Suppressor macrophage treated with lipopolysaccharide for 1 hour (primary cell): ENCODE measurements around the gene GABPB2.

Source experiments
- DNase-seq, 3 donors: peaks; one replicate each; pipeline ENCODE4 v3.0.0-alpha.2; 2020 to 2022

GABPB2 gene

DNA sequence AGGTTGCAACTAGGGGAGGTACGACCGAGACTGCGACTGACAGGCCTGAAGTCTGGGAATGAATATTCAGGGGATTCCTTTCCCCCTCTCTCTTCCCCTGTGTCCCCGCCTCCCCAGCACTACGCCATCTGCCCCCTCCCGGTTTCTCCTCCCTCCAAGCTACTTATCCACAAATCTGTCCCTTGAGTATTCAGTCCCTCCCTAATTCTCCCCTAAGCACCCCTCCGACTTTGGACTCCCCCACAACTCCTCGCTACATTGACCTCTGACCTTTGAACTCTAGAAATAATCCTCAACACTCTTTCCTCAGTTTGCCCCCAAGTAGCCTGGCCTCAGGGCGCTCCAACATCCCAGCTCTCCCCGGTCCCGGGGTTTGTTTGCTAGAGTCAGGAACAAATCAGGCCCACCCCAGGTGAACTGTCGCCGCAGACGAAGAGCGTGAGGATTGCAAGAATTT lies 94.7 kb downstream of the GABPB2 start:
- no peak for DNase-seq

DNA sequence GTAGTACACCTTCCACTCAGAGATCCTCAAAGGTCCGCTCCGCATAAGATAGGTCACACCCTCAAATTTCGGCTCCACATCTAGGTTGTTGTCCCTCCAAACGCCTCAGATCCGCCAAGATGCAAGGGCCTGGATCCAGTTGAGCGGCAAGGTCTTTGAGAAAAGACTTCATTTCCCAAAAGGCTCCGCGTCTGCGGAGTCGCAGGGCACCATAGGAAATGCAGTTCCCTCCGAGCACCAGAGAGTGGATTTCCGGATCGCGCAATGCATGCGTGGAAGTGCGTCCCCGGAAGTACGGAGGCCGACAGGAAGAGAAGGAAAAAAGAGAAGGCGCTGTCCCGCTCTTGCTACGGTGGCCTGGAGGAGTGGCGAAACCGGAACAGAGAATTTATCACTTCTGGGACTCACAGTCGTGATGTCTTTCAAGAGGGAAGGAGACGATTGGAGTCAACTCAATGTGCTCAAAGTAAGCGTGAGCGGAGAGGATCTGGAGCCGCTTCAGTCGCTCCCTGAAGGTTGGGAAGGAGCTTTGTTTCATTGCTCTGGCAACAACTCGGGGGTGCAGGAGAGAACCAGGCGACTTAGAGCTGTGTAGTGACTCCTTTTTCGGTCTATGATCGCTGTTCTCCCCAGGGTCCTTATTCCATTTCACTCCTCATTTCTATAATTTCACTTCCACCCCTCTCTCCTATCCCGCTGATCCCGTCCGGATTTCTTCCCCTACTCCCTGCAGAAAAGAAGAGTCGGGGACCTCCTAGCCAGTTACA lies 95.4 kb downstream of the GABPB2 start, which contains the start of the genes LYSMD1 and SCNM1:
LYSMD1 (minus strand) TSS at position 165 of the 767 bp plus-strand sequence. CDS start 644 bp downstream, outside the sequence.
SCNM1 (plus strand) TSS at position 407 of the 767 bp plus-strand sequence; CDS start at position 416, 9 bp downstream.
- peak; percentile 97 to 100 (median 99) for DNase-seq

DNA sequence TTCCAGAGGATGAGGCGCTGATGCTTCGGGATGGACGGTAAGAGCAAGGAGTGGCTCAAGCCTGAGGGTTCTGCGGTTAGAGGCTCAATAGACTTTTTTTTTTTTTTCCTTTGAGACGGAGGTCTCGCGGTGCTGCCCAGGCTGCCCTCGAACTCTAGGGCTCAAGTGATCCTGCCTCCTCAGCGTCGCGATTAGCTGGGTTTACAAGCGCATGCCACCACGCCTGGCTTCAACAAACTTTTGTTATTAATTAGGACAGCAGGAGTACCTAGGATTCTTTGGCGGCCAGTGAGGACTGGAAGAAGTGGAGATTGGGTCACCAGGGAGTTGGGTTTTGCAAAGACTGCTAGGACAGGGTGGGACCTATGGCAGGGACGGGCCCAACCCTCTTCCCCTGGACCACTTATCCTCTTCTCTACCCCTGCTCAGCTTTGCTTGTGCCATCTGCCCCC lies 96.0 kb downstream of the GABPB2 start:
- DNase-seq, result peak; percentile 11 to 40 (median 34)

DNA sequence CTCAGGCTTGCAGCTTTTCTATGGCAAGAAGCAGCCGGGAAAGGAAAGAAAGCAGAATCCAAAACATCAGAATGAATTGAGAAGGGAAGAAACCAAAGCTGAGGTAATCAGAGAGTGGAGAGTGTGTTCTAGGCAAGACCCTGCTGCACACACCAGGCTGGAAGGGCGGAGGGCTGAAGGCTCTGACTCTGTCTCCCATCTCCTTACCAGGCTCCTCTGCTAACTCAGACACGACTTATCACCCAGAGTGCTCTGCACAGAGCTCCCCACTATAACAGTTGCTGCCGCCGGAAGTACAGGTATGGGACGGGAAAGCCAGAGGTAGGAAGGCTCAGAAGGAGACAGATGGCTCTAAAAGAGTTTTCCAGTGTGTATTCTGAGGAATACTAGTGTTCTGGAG lies 96.6 kb downstream of the GABPB2 start:
- no peak for DNase-seq

DNA sequence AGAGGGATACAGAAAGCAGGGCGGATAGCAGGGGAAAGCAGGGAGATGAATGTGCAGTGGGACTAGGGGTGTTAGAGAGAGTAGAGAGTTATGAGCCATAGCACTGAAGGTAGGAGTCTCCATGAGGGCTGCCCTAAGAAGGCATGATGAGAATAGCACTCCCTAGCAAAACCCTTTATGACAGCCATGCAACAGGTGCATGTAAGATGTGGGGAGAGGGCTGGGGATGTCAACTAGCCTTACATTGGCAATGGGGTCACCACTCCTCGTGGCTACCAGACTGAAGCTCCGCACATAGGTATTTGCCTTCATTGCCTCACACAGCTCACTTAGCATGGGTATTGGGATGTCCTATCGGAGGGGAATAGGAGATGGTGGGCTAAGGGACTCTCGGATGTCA lies 100.6 kb downstream of the GABPB2 start:
- no peak for DNase-seq
